Measurements from ENCODE around the gene CCN5.

- TF ChIP-seq CTCF (IDR thresholded peaks at IDR 0.05) (no peak), EZH2 (IDR thresholded peaks at IDR 0.05) (no peak)
Observed at GRCh38 chr20:44768854-44769480, 53.8 kb downstream of the CCN5 start.

Data from neural progenitor cell (in vitro differentiated cells).